Activated CD4-positive, alpha-beta T cell treated with anti-CD3 and anti-CD28 coated beads, Interleukin-2, amount 50 U/mL, for 1 hour (primary cell): ENCODE data around the gene SNX30.

Source experiments
- DNase-seq: peaks from one replicate; pipeline ENCODE4 v3.0.0-alpha.2; 2020

SNX30 gene

GRCh38 chr9:112861155-112861554 is 110.6 kb downstream of the SNX30 start:
- DNase-seq = no peak

DNA sequence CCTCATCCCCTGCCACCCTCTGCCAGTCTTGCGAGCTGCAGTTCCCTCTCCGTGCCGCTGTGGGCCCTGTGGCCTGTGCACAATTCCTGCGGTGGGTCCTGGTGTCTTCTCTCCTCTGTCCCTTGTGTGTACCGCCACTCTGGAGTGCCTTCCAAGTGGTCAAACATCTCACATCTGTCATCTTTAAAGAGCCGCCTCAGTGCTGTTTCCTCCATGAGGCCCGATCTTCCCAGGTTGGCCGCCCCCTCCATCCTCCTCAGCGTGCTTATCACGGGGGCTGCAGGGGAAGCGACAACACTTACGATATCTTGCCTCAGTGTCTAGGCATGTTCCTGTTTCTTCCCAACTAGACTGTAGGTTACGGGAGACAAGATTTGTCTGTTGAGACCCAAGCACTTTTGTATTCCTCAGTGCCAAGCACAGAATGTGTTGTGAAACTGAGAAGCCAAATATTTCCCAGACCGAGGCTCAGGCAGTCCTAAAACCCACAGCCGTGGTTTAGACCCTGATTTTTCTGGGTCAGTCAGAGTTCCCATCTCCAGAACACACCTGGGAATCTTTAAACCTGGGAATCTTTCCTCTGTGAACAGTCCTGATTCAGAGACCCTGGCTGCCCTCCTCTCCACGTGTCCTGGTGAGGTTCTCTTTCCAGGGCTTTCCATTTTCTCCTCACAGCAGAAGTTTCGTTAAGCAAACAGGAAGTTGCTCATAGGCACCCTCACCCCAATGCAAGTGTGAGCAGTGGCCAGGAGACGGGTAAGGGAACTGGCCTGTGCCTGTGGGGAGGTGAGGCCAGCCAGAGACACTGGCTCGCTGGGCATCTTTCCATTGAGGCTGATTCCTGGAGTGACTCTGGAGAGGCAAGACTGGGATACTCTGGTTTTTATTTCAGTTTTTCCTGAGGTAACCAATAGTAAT is 111.3 kb downstream of the SNX30 start:
- no peak for DNase-seq

- no peak for DNase-seq
These were observed 112.7 kb downstream of the SNX30 start for GRCh38 chr9:112863214-112863613.

DNA sequence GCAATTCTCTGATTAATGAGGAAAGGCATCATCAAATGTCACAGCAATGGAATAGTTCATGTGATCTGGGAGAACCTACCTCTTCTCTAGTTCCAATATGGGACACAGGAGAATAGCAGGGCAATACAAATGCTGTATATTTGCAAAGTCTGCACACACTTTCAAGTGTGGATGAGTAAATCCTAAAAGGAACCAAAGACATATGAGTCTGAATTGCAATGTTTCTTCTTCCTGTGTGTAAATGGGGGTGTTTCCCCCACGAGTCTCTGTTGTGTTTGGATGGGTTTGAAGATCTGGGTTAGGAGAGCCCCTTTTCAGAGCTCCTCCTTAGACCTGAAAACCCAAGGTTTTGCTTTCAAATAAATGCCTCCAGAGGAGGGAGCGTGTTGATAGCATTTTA is 113.2 kb downstream of the SNX30 start:
- no peak for DNase-seq

- DNase-seq = no peak
These were observed 113.8 kb downstream of the SNX30 start for GRCh38 chr9:112864403-112864802.

- no peak for DNase-seq
These were observed 114.4 kb downstream of the SNX30 start for GRCh38 chr9:112864982-112865381.

DNA sequence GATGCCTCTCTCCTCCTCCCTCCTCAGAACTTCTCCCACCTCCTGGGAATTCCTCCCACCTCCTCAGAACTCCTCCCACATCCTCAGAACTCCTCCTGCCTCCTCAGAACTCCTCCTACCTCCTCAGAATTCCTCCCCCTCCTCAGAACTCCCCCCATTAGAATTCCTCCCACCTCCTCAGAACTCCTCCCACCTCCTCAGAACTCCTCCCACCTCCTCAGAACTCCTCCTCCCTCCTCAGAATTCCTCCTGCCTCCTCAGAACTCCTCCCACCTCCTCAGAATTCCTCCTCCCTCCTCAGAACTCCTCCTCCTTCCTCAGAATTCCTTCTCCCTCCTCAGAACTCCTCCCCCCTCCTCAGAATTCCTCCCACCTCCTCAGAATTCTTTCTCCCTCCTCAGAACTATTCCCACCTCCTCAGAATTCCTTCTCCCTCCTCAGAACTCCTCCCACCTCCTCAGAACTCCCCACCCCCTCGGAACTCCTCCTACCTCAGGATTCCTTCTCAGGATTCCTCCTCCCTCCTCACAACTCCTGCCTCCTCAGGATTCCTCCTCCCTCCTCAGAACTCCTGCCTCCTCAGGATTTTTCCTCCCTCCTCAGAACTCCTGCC is 116.2 kb downstream of the SNX30 start:
- no peak for DNase-seq

DNA sequence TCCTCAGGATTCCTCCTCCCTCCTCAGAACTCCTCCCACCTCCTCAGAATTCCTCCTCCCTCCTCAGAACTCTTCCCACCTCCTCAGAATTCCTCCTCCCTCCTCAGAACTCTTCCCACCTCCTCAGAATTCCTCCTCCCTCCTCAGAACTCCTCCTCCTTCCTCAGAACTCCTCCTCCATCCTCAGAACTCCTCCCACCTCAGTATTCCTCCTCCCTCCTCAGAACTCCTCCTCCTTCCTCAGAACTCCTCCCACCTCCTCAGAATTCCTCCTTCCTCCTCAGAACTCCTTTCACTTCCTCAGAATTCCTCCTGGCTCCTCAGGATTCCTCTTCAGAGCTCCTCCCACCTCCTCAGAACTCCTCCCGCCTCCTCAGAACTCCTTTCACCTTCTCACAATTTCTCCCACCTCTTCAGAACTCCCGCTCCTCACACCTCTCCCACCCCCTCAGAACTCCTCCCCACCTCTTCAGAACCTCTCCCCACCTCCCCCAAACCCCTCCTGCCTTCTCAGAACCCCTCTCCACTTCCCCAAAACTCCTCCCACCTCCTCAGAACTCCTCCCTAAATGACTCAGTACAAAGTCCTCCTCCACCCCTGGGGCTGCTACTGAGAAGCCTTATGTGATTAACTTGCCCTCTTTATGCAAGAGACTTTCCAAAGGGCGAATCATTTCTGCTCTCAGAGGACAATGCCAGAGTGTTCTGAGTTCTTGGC is 116.9 kb downstream of the SNX30 start:
- no peak for DNase-seq

DNA sequence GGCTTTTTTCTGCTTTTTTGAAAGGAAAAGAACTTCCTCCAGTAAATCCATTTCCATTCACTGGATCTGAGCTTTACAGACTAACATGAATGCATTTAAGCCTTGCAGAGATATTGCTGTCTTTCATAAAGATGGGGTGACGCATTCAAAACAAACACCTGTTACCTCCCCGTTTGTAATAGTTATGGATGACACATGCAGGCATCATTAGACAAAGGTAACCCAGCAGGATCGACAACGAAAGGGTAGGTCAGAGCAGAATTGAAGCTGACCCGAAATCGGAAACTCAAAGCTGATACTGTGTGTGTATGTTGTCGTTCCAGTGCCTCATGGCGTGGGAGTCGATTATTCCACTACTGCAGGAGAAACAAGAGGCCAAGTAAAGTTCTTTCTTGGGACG is 117.9 kb downstream of the SNX30 start:
- DNase-seq = no peak

DNA sequence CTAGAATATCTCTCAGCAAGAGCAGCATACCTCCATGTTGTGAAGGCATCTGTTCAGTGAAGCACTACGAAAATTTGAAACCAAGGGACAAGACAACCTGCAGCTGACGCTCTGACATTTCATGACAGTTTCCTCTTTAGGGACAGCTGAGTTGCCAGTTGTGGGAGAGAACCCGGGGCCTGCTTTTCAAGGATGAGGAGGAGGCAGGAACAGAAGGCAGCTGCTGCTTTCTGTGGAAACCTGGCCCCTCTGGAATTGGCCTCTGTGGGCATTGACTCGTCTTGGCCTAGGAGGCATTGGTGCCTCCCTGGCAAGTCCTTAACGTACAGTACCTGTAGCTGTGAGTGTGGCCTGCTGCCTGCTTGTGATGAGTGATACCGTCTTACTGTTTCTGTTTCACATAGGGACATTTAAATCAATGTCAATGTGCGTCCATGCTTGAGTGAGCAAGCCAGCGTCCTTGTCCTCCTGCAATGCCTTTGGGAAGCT is 118.5 kb downstream of the SNX30 start:
- no peak for DNase-seq

- no peak for DNase-seq
These were observed 119.4 kb downstream of the SNX30 start for GRCh38 chr9:112869917-112870316.

GRCh38 chr9:112870556-112870955 is 120.0 kb downstream of the SNX30 start:
- DNase-seq = no peak

DNA sequence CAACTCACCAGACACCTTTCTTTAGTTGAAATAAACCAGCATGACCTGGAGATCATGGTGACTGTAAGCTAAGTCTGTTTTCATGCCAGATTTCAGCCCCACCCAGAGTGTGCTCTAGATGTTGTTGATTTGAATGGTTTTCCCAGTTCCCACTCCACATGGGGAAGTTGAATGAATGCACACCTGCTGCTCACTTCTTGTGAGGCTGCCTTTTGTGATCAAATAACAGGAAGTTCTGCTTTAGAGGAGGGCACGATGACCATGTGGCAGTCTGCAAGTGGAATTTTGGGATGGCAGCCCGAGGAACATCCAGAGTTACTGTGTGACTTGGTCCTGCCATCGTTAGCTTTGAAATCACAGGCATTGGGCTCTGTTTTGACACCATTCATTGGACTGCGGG is 121.5 kb downstream of the SNX30 start:
- no peak for DNase-seq

DNA sequence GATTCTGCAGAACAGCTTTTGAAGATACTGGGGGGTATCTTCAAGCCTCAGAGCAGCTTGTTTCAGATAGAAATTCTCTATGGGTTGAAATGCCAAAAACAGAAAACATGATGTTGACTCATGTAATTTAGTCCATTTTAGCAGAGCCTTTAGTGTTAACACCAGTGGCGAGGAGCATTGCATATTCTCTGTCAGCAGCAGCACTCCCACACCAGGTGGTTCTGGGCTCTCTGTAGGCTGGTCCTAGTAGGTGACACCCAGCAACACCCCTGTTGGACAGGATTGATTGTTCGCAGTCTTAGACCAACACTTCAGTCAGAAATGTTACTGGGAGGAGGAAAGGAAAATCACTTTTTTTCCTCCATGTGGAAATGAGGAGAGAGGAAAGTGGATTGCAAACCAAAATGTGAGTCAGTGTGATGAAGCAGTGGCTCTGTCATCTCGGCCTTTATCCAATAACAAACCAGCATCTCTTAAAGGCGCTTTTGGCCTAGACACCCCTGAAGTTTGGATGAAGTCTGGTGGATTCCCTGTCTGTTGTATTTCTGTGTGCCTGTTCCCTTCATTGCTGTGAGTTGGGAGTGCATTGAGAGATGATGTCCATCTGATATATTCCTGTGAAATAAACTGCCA is 123.3 kb downstream of the SNX30 start:
- no peak for DNase-seq

- no peak for DNase-seq
These were observed 128.2 kb downstream of the SNX30 start for GRCh38 chr9:112878752-112879151.

GRCh38 chr9:112880650-112881049 is 130.1 kb downstream of the SNX30 start:
- DNase-seq = no peak

DNA sequence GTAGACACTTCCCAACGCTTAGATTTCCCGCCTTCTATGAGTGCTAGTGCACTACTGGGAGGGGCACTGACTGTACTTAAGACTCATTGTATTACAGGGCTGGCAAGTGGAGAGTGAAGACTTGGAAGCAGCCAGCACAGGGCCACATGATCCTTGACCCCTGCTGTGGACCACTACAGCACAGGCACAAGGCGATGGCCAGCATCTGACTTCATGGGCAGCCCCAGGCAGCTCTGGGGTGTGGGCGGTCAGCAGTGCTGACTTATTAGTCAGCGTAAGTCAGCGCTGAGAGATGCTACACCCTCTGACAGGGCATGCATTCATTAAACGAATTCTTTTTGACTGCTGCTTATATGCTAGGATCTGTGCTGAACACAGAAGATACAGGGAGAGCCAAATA is 130.8 kb downstream of the SNX30 start:
- DNase-seq = no peak

GRCh38 chr9:112884101-112884500 is 133.5 kb downstream of the SNX30 start:
- no peak for DNase-seq

- DNase-seq = no peak
These were observed 134.2 kb downstream of the SNX30 start for GRCh38 chr9:112884721-112885120.

DNA sequence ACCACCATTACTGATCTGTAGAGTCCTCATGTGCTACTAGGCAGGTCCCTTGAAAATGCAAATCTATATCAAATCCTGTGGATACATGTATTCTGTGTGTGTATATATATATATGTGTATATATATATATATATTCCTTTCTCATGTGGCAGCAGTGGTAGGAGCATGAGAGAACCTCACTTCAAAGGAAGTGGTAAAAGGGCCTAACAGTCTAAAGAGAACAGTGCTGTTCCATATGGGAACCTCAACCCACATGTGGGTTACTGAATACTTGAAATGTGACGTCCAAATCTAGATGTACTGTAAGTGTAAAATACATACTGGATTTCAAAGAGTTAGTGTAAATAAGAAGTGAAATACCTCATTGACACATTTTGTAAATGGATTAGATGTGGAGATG is 134.8 kb downstream of the SNX30 start:
- DNase-seq = no peak

- no peak for DNase-seq
These were observed 135.8 kb downstream of the SNX30 start for GRCh38 chr9:112886351-112886750.

- DNase-seq = no peak
These were observed 136.8 kb downstream of the SNX30 start for GRCh38 chr9:112887381-112887780.
